ENCODE measurements around the gene SMARCC1.

DNA sequence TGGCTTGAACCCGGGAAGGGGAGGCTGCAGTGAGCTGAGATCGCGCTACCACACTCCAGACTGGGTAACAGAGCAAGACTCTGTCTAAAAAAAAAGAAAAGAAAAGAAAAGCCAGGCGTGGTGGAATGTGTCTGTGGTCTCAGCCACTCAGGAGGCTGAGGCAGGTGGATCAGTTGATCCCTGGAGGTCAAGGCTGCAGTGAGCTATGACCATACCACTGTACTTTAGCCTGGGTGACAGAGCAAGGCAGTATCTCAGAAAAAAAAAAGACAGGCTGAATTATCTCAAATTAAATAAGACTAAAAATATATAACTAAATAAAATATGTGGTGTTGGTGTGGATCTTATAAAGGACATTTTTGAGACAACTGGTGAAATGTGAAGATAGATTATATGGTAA, 20.6 kb downstream of the SMARCC1 start:
- TF ChIP-seq CBX2 (IDR thresholded peaks at IDR 0.05; ENCODE audit: borderline replicate concordance, low read depth) (no peak), CEBPB (IDR thresholded peaks at IDR 0.05) (no peak), RAD21 (conservative IDR thresholded peaks at IDR 0.05 in 1 of 2, IDR thresholded peaks at IDR 0.05 in 1 of 2) (no peak), POLR2A (IDR thresholded peaks at IDR 0.05; ENCODE audit: low read length) (no peak), HEYL (CRISPR knock-in tag; IDR thresholded peaks at IDR 0.05) (no peak), ESRRA (IDR thresholded peaks at IDR 0.05; ENCODE audit: borderline replicate concordance, low read length) (no peak)
- TF ChIP-seq, protein P1, sequence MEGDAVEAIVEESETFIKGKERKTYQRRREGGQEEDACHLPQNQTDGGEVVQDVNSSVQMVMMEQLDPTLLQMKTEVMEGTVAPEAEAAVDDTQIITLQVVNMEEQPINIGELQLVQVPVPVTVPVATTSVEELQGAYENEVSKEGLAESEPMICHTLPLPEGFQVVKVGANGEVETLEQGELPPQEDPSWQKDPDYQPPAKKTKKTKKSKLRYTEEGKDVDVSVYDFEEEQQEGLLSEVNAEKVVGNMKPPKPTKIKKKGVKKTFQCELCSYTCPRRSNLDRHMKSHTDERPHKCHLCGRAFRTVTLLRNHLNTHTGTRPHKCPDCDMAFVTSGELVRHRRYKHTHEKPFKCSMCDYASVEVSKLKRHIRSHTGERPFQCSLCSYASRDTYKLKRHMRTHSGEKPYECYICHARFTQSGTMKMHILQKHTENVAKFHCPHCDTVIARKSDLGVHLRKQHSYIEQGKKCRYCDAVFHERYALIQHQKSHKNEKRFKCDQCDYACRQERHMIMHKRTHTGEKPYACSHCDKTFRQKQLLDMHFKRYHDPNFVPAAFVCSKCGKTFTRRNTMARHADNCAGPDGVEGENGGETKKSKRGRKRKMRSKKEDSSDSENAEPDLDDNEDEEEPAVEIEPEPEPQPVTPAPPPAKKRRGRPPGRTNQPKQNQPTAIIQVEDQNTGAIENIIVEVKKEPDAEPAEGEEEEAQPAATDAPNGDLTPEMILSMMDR (IDR thresholded peaks at IDR 0.05) = no peak
- TF ChIP-seq, protein P2, sequence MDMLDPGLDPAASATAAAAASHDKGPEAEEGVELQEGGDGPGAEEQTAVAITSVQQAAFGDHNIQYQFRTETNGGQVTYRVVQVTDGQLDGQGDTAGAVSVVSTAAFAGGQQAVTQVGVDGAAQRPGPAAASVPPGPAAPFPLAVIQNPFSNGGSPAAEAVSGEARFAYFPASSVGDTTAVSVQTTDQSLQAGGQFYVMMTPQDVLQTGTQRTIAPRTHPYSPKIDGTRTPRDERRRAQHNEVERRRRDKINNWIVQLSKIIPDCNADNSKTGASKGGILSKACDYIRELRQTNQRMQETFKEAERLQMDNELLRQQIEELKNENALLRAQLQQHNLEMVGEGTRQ (IDR thresholded peaks at IDR 0.05) = no peak

Data from A549 (cell line).